MM.1S (cell line): ENCODE measurements around the gene MTO1.

Experiments
- DNase-seq: peaks from one replicate; pipeline ENCODE4 v3.0.0-alpha.2; 2015
- H2AFZ ChIP-seq: fragments of 300-600 bp; sonication (generic); 2 replicates; pipeline ENCODE4 v1.6.0; 2016; ENCODE audit warnings: antibody characterized with exemption, low read length
- H3F3A ChIP-seq: fragments of 300-600 bp; sonication (generic); 2 replicates; pipeline ENCODE4 v1.6.1; 2016; ENCODE audit warnings: mild to moderate bottlenecking, antibody characterized with exemption, low read length, moderate library complexity, mixed read lengths; ENCODE audit not compliant: insufficient read depth
- H3K27ac ChIP-seq: fragments of 300-600 bp; sonication (generic); 2 replicates; pipeline ENCODE4 v1.5.1; 2016; ENCODE audit warnings: mild to moderate bottlenecking, low read length
- H3K27me3 ChIP-seq: fragments of 300-600 bp; sonication (generic); replicated peaks from 2 replicates; pipeline ENCODE4 v1.6.0; 2016; ENCODE audit warnings: low read length; ENCODE audit not compliant: insufficient read depth
- H3K36me3 ChIP-seq: fragments of 300-600 bp; sonication (generic); replicated peaks from 2 replicates; pipeline ENCODE4 v1.6.1; 2016; ENCODE audit warnings: mild to moderate bottlenecking, low read length, mixed read lengths; ENCODE audit not compliant: insufficient read depth
- H3K4me1 ChIP-seq: fragments of 300-600 bp; sonication (generic); 2 replicates; pipeline ENCODE4 v1.6.1; 2016; ENCODE audit warnings: low read length, mixed read lengths
- H3K4me2 ChIP-seq: fragments of 300-600 bp; sonication (generic); 2 replicates; pipeline ENCODE4 v1.6.0; 2016; ENCODE audit warnings: low read depth, low read length
- H3K4me3 ChIP-seq: fragments of 300-600 bp; sonication (generic); 2 replicates; pipeline ENCODE4 v1.5.1; 2016; ENCODE audit warnings: low read length, mixed read lengths
- H3K79me2 ChIP-seq: fragments of 300-600 bp; sonication (generic); 2 replicates; pipeline ENCODE4 v1.6.1; 2016; ENCODE audit warnings: mixed run types, low read length, mixed read lengths
- H3K9ac ChIP-seq: fragments of 300-600 bp; sonication (generic); 2 replicates; pipeline ENCODE4 v1.6.1; 2016; ENCODE audit warnings: low read length, mixed read lengths
- H3K9me2 ChIP-seq: fragments of 300-600 bp; sonication (generic); replicated peaks from 2 replicates; pipeline ENCODE4 v1.6.1; 2016; ENCODE audit warnings: mild to moderate bottlenecking, low read length, mixed read lengths; ENCODE audit not compliant: insufficient read depth
- H3K9me3 ChIP-seq: fragments of 300-600 bp; sonication (generic); replicated peaks from 2 replicates; pipeline ENCODE4 v1.6.1; 2016; ENCODE audit warnings: mild to moderate bottlenecking, low read length, mixed read lengths; ENCODE audit not compliant: insufficient read depth
- H4K20me1 ChIP-seq: fragments of 300-600 bp; sonication (generic); 2 replicates; pipeline ENCODE4 v1.6.1; 2016; ENCODE audit warnings: mild to moderate bottlenecking, low read length, moderate library complexity, mixed read lengths; ENCODE audit not compliant: insufficient read depth
- EZH2 ChIP-seq: fragments of 300-600 bp; sonication (generic); optimal IDR thresholded peaks from 2 replicates; pipeline ENCODE3; 2017; ENCODE audit warnings: low read depth, mild to moderate bottlenecking, antibody characterized with exemption, low read length, mixed read lengths
- EZH2phosphoT487 ChIP-seq: fragments of 300-600 bp; sonication (generic); IDR thresholded peaks from 2 replicates; pipeline ENCODE4 v1.6.1; 2018; ENCODE audit warnings: antibody characterized with exemption, low read length
- TF ChIP-seq, protein P1 (sequence below): fragments of 300-600 bp; sonication (generic); IDR thresholded peaks from 2 replicates; pipeline ENCODE4 v1.5.1; 2016; ENCODE audit warnings: antibody characterized with exemption, low read length, mixed read lengths

MTO1 gene

DNA sequence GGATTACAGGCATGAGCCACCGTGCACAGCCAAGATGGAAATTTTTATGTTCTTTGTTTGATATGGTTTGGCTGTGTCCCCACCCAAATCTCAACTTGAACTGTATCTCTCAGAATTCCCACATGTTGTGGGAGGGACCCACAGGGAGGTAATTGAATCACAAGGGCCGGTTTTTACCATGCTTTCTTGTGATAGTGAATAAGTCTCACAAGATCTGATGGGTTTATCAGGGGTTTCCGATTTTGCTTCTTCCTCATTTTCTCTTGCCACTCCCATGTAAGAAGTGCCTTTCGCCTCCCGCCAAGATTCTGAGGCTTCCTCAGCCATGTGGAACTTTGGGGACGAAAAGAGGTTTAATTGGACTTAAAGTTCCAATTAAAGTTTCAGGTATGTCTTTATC is 44.7 kb downstream of the MTO1 start:
- Histone ChIP-seq H4K20me1 (no peaks in the 10 kb centered on the region), H3K9ac (no peak overlapping the region), H3F3A (0 out of 2 replicates have a peak, but pooled peaks cover 16% of the 10 kb centered on the region), H3K79me2 (no peaks in the 10 kb centered on the region), H3K9me3 (no peaks in the 10 kb centered on the region), H3K27me3 (no peaks in the 10 kb centered on the region), H3K9me2 (no peaks in the 10 kb centered on the region), H3K4me3 (no peak overlapping the region), H2AFZ (no peak overlapping the region), H3K27ac (no peak overlapping the region), H3K36me3 (no peaks in the 10 kb centered on the region; the same call in 1 of the 2 replicates), H3K4me1 (0 out of 2 replicates have a peak, but pooled peaks cover 8% of the 10 kb centered on the region), H3K4me2 (no peak overlapping the region)
- no peak for DNase-seq
- TF ChIP-seq, protein P1, sequence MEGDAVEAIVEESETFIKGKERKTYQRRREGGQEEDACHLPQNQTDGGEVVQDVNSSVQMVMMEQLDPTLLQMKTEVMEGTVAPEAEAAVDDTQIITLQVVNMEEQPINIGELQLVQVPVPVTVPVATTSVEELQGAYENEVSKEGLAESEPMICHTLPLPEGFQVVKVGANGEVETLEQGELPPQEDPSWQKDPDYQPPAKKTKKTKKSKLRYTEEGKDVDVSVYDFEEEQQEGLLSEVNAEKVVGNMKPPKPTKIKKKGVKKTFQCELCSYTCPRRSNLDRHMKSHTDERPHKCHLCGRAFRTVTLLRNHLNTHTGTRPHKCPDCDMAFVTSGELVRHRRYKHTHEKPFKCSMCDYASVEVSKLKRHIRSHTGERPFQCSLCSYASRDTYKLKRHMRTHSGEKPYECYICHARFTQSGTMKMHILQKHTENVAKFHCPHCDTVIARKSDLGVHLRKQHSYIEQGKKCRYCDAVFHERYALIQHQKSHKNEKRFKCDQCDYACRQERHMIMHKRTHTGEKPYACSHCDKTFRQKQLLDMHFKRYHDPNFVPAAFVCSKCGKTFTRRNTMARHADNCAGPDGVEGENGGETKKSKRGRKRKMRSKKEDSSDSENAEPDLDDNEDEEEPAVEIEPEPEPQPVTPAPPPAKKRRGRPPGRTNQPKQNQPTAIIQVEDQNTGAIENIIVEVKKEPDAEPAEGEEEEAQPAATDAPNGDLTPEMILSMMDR, result no peak
- TF ChIP-seq EZH2 (no peak), EZH2phosphoT487 (no peak)

DNA sequence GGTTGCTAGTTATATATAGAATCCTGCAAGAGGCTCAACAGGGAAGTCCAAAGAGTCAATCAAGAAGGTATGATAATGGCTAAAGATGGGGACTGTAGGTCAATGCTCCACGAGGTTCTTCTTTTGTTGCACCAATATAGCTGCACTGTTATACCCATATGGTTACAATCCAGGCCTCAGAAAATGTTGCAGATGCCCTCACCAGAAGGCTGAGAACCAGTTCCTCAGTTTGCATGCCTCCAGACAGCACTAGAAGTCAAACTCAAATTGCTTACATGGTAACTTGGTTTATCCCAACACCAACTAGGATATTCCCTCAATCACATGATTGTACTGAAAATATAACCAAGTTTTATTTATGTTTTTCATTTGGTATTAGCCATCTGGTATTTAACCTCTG is 47.2 kb downstream of the MTO1 start:
- H3F3A ChIP-seq, result peaks cover 41% of the 10 kb centered on the region
- H3K4me3 ChIP-seq, result no peak overlapping the region
- H3K4me2 ChIP-seq, result no peak overlapping the region
- no peaks in the 10 kb centered on the region for H3K9me2 ChIP-seq
- H3K9ac ChIP-seq, result no peak overlapping the region
- TF ChIP-seq EZH2phosphoT487, result no peak
- TF ChIP-seq, protein P1, result no peak
- no peak for TF ChIP-seq EZH2
- H3K9me3 ChIP-seq, result no peaks in the 10 kb centered on the region
- H2AFZ ChIP-seq, result no peak overlapping the region
- H3K27ac ChIP-seq, result no peak overlapping the region
- no peaks in the 10 kb centered on the region for H3K27me3 ChIP-seq
- H4K20me1 ChIP-seq, result no peaks in the 10 kb centered on the region
- no peak for DNase-seq
- no peaks in the 10 kb centered on the region for H3K36me3 ChIP-seq
- no peaks in the 10 kb centered on the region for H3K79me2 ChIP-seq
- H3K4me1 ChIP-seq, result peaks cover 14% of the 10 kb centered on the region; the same call in 1 of the 2 replicates

DNA sequence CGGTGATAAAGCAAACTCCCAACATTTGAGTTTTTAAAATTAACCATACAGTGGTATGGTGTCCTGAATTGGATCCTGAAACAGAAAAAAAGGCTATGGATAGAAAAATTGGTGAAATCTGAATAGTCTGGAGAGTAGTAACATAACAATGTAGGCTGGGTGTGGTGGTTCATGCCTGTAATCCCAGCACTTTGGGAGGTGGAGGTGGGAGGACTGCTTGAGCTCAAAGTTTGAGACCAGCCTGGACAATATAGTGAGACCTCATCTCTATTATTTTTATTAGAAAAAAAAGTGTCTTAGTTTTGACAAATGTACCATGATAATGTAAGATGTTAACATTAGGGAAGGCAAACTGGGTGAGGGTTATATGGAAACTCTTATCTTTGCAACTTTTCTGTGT is 48.3 kb downstream of the MTO1 start:
- Histone ChIP-seq H2AFZ (no peak overlapping the region), H3K9ac (no peak overlapping the region), H3K27ac (no peak overlapping the region), H3K79me2 (no peaks in the 10 kb centered on the region), H3K27me3 (no peaks in the 10 kb centered on the region), H3K4me2 (no peak overlapping the region), H3K4me3 (no peak overlapping the region), H3K36me3 (no peaks in the 10 kb centered on the region), H4K20me1 (peaks cover 2% of the 10 kb centered on the region), H3K9me2 (no peaks in the 10 kb centered on the region), H3F3A (peaks cover 51% of the 10 kb centered on the region), H3K9me3 (no peaks in the 10 kb centered on the region), H3K4me1 (peaks cover 15% of the 10 kb centered on the region; the same call in 1 of the 2 replicates)
- DNase-seq, result no peak
- no peak for TF ChIP-seq EZH2phosphoT487
- TF ChIP-seq EZH2, result no peak
- TF ChIP-seq, protein P1, result no peak
